ENCODE results near the gene VDAC1. TPM values are rescaled to one million over a fixed set of nuclear protein-coding genes. Genes with fewer than 3 reads are reported as not detected.
"Not testable (repeated sequence)": the region's sequence is repeated elsewhere in the genome, so short reads cannot be mapped to it uniquely, and the experiment has no call there.

VDAC1 gene
- polyA plus RNA-seq, 3 donors from 2014 or later: 107 to 119 (median 111) TPM

DNA sequence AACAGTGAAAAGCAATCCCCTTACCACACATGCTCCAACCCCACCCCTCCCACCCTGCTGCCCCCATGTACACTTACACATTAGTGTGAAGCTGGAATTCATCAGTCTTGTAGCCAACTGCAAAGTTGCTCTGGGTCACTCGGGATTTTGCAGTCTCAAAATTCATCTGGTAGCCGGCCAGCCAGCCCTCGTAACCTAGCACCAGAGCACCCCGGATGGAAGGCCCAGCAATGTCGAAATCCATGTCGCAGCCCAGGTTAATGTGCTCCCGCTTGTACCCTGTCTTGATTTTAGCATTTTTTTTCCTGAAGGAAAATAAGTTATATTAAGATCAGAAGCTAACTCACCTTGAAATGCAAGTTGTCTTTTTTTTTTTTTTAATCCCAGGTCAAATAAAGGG lies 24.1 kb downstream of the VDAC1 start:
- Mint-ChIP-seq H3K27ac (no peak overlapping the region), H3K4me1 (no peaks in the 10 kb centered on the region), H3K36me3 (peaks cover 0 to 14% (median 0%) of the 10 kb centered on the region in 3 donors), H3K9me3 (no peaks in the 10 kb centered on the region), H3K27me3 (ENCODE audit: low read depth in 3 of 3) (no peaks in the 10 kb centered on the region), H3K4me3 (no peak overlapping the region)
- no peak for DNase-seq

DNA sequence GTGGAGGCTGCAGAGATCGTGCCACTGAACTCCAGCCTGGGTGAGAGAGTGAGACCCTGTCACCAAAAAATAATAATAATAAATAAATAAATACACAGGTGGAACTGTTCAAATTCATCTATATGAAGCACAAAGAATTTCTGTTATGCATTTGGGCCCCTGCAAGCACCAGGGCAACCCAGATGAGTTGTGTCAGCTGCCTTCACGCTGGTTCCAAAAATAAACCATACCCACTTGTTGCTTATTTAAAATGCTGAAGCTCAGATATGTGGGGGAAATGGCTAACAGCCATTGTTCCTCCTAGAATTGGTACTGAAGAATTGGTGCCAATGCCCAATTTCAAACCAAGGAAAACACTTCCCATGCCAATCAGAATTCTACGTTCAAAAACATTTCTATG lies 25.8 kb downstream of the VDAC1 start:
- peaks cover 0 to 17% (median 3%) of the 10 kb centered on the region in 3 donors for H3K36me3 Mint-ChIP-seq
- DNase-seq: no peak
- no peak overlapping the region for H3K27ac Mint-ChIP-seq

GRCh38 chr5:133977858-133978257 lies 26.9 kb downstream of the VDAC1 start:
- H3K27ac Mint-ChIP-seq: no peak overlapping the region
- no peak overlapping the region for H3K4me3 Mint-ChIP-seq
- no peak for DNase-seq
- no peaks in the 10 kb centered on the region for H3K4me1 Mint-ChIP-seq
- H3K27me3 Mint-ChIP-seq (ENCODE audit: low read depth in 3 of 3): no peaks in the 10 kb centered on the region
- H3K36me3 Mint-ChIP-seq: peaks cover 0 to 17% (median 4%) of the 10 kb centered on the region in 3 donors
- H3K9me3 Mint-ChIP-seq: no peaks in the 10 kb centered on the region

More for the DNA sequence above, 25.8 kb downstream of the VDAC1 start:
- H3K4me1 Mint-ChIP-seq: no peaks in the 10 kb centered on the region
- H3K4me3 Mint-ChIP-seq: no peak overlapping the region
- H3K9me3 Mint-ChIP-seq: no peaks in the 10 kb centered on the region
- H3K27me3 Mint-ChIP-seq (ENCODE audit: low read depth in 3 of 3): no peaks in the 10 kb centered on the region

DNA sequence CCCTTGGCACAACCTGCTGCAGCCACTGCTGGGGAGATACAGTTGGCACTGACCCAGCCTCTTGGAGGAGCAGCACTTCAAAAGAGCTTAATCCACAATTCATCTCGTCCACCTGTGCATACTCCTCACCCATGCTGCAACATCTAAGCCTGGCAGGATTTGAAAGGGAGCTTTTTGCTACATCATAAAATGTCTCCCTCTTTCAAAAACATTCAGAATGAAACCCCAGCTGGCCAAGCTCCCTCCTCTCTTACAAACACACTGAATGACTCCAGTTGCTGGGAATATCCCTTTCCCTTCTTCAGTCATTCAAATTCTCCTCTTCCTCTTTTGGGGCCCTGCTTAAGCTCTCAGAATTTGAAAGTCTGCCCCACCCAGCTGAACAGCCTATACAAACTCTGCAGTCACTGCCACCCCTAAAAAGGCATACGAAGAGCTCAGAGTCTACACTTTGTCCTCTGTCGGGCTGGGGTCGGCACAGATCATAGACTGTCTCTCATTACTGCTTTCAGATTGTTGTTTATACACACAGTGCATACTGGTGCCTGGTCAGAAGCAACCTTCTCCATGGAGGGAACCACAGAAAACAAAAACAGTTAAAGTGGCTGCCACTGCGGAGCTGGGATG lies 27.5 kb downstream of the VDAC1 start:
- no peaks in the 10 kb centered on the region for H3K4me1 Mint-ChIP-seq
- no peaks in the 10 kb centered on the region for H3K9me3 Mint-ChIP-seq
- no peak for DNase-seq
- no peak overlapping the region for H3K27ac Mint-ChIP-seq
- no peaks in the 10 kb centered on the region for H3K27me3 Mint-ChIP-seq (ENCODE audit: low read depth in 3 of 3)
- no peak overlapping the region for H3K4me3 Mint-ChIP-seq
- peaks cover 0 to 17% (median 4%) of the 10 kb centered on the region in 3 donors for H3K36me3 Mint-ChIP-seq

GRCh38 chr5:133975546-133975945 lies 29.2 kb downstream of the VDAC1 start:
- H3K27ac Mint-ChIP-seq; H3K27me3 Mint-ChIP-seq (ENCODE audit: low read depth in 3 of 3); H3K4me3 Mint-ChIP-seq; H3K9me3 Mint-ChIP-seq; H3K4me1 Mint-ChIP-seq; DNase-seq: not testable (repeated sequence)
- H3K36me3 Mint-ChIP-seq: peaks cover 0 to 14% (median 4%) of the 10 kb centered on the region in 3 donors

GRCh38 chr5:133974142-133974541 lies 30.6 kb downstream of the VDAC1 start:
- Mint-ChIP-seq H3K27me3 (ENCODE audit: low read depth in 3 of 3) (peaks cover 0 to 1% (median 0%) of the 10 kb centered on the region in 3 donors), H3K9me3 (no peaks in the 10 kb centered on the region), H3K36me3 (peaks cover 0 to 7% (median 4%) of the 10 kb centered on the region in 3 donors), H3K4me3 (no peak overlapping the region), H3K4me1 (peaks cover 8 to 12% of the 10 kb centered on the region in 2 donors), H3K27ac (peak overlapping the region in 3 of 6 donors; percentile 43 to 49 (median 44))
- no peak for DNase-seq

GRCh38 chr5:133970325-133970909 lies 34.4 kb downstream of the VDAC1 start:
- Mint-ChIP-seq H3K27me3 (ENCODE audit: low read depth in 3 of 3) (peaks cover 0 to 10% (median 8%) of the 10 kb centered on the region in 3 donors), H3K9me3 (no peaks in the 10 kb centered on the region), H3K36me3 (peaks cover 0 to 7% (median 4%) of the 10 kb centered on the region in 3 donors), H3K27ac (peak overlapping the region; percentile 93 to 99 (median 98)), H3K4me1 (peaks cover 27 to 41% of the 10 kb centered on the region in 2 donors), H3K4me3 (peak overlapping the region; percentile 76 to 100 (median 98))
- DNase-seq: no peak

- DNase-seq: no peak
- H3K36me3 Mint-ChIP-seq: peaks cover 0 to 7% (median 4%) of the 10 kb centered on the region in 3 donors
- H3K9me3 Mint-ChIP-seq: no peaks in the 10 kb centered on the region
- peak overlapping the region; percentile 76 to 100 (median 98) for H3K4me3 Mint-ChIP-seq
- H3K27me3 Mint-ChIP-seq (ENCODE audit: low read depth in 3 of 3): peaks cover 0 to 10% (median 8%) of the 10 kb centered on the region in 3 donors
- peak overlapping the region; percentile 93 to 99 (median 98) for H3K27ac Mint-ChIP-seq
- peaks cover 27 to 47% of the 10 kb centered on the region in 2 donors for H3K4me1 Mint-ChIP-seq
Observed at GRCh38 chr5:133969654-133970324, 35.0 kb downstream of the VDAC1 start.

DNA sequence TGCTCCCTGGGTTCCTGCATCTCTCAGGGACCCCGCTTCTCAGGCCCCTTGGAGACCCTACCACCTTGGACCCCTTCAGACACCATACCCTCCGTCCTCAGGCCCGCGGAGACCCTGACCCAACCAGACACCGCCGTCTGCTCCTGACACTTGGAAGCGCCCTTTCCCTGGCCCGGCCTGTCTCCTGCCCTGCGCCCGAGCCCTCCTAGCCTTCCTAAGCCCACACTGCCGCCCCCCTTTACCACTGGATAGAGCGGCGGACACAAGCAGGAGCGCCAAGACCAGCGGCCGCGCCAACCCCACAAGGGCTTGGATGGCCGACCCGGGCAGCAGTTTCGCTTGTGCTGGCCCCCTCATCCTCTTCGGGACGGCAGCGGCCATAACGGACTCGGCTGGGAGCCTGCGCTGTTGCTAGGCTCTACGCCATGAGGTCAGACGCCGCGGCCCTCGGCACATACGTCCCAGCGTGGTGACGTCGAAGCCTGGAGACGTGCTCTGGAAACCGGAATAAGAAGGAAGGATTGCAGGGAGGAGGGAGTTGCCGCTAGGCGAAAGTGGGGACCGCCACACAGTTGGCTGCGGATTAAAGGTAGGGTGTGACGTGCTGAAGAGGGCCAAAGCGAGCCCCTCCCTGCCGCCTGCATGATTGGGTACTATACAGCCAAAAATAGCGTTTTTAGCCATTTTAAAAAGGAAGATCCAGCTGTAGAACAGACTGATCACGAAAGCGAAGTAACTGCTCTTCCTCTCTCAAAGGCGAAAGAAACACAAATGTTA lies 36.4 kb downstream of the VDAC1 start, which contains the start of gene C5orf15:
Gene C5orf15, minus strand, starts transcription at position 422 of the 777 bp plus-strand sequence. Its CDS starts 41 bp downstream, at position 381.
- Mint-ChIP-seq H3K36me3 (peaks cover 0 to 3% (median 0%) of the 10 kb centered on the region in 3 donors), H3K9me3 (no peaks in the 10 kb centered on the region), H3K4me1 (peaks cover 27 to 51% of the 10 kb centered on the region in 2 donors), H3K27me3 (ENCODE audit: low read depth in 3 of 3) (peaks cover 0 to 10% (median 8%) of the 10 kb centered on the region in 3 donors), H3K27ac (peak within 1 kb of the TSS; percentile 96 to 99 (median 98)), H3K4me3 (peak within 1 kb of the TSS; percentile 95 to 100 (median 98))
- DNase-seq: peak; percentile 88 to 89 (median 89)

GRCh38 chr5:133967698-133968203 lies 37.0 kb downstream of the VDAC1 start:
- peak overlapping the region; percentile 96 to 99 (median 98) for H3K27ac Mint-ChIP-seq
- peak; percentile 22 to 29 (median 24) for DNase-seq
- H3K36me3 Mint-ChIP-seq: peaks cover 0 to 5% (median 0%) of the 10 kb centered on the region in 3 donors
- H3K4me1 Mint-ChIP-seq: peaks cover 31 to 58% of the 10 kb centered on the region in 2 donors
- H3K27me3 Mint-ChIP-seq (ENCODE audit: low read depth in 3 of 3): peaks cover 0 to 10% (median 8%) of the 10 kb centered on the region in 3 donors
- H3K9me3 Mint-ChIP-seq: no peaks in the 10 kb centered on the region
- peak overlapping the region; percentile 95 to 100 (median 98) for H3K4me3 Mint-ChIP-seq

GRCh38 chr5:133967124-133967523 lies 37.7 kb downstream of the VDAC1 start:
- no peak for DNase-seq
- H3K4me3 Mint-ChIP-seq: peak overlapping the region; percentile 18 to 99 (median 98)
- peaks cover 0 to 5% (median 0%) of the 10 kb centered on the region in 3 donors for H3K36me3 Mint-ChIP-seq
- H3K27ac Mint-ChIP-seq: peak overlapping the region; percentile 96 to 99 (median 98)
- H3K27me3 Mint-ChIP-seq (ENCODE audit: low read depth in 3 of 3): peaks cover 0 to 10% (median 8%) of the 10 kb centered on the region in 3 donors
- H3K4me1 Mint-ChIP-seq: peaks cover 37 to 64% of the 10 kb centered on the region in 2 donors
- H3K9me3 Mint-ChIP-seq: no peaks in the 10 kb centered on the region

DNA sequence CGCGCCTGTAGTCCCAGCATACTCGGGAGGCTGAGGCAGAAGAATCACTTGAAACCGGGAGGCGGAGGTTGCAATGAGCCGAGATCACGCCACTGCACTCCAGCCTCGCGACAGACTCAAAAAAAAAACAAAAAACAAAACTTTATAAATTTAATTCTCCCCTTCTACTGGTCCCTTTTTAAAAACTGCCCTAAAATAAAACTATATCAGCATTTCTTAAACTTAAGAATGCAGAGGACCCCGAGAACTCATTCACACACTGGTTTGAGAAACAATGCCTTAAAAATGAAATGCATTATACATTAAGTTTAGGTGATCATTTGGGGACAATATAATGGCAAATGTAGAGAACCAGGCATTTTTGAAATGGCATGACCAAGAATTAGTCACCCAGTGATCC lies 38.7 kb downstream of the VDAC1 start:
- Mint-ChIP-seq H3K27ac (peak overlapping the region in 2 of 6 donors; percentile 18 to 38), H3K27me3 (ENCODE audit: low read depth in 3 of 3) (peaks cover 0 to 10% (median 8%) of the 10 kb centered on the region in 3 donors), H3K4me3 (no peak overlapping the region), H3K9me3 (no peaks in the 10 kb centered on the region), H3K36me3 (peaks cover 0 to 5% (median 0%) of the 10 kb centered on the region in 3 donors), H3K4me1 (peaks cover 37 to 64% of the 10 kb centered on the region in 2 donors)
- no peak for DNase-seq
